Smooth muscle cell (in vitro differentiated cells): ENCODE measurements around the gene ALOX5. TPM values are rescaled to one million over a fixed set of nuclear protein-coding genes. Genes with fewer than 3 reads are reported as not detected.
A peak's percentile ranks its signal among the peaks of the same experiment; 100 is the strongest.

Experiments used
- DNase-seq: peaks from one replicate; lab custom pipeline; 2025; ENCODE audit not compliant: unreplicated experiment; lab: John Stamatoyannopoulos, UW
- H2AFZ ChIP-seq: fragments of 200-600 bp; sonication (generic); 2 replicates; pipeline ENCODE4 v1.6.0; 2016; ENCODE audit warnings: antibody characterized with exemption, low read depth, mild to moderate bottlenecking
- H3F3A ChIP-seq: fragments of 200-600 bp; sonication (generic); 2 replicates; pipeline ENCODE4 v1.6.0; 2017; ENCODE audit warnings: antibody characterized with exemption, low read depth
- H3K27ac ChIP-seq: fragments of 200-600 bp; sonication (generic); 2 replicates; pipeline ENCODE4 v1.5.1; 2016; ENCODE audit warnings: low read depth, mild to moderate bottlenecking
- H3K27me3 ChIP-seq: fragments of 200-600 bp; sonication (generic); 2 replicates; pipeline ENCODE4 v1.6.1; 2016; ENCODE audit warnings: low read depth, mild to moderate bottlenecking
- H3K36me3 ChIP-seq: fragments of 200-600 bp; sonication (generic); 2 replicates; pipeline ENCODE4 v1.5.1; 2016; ENCODE audit warnings: low read depth
- H3K4me1 ChIP-seq: fragments of 200-600 bp; sonication (generic); 2 replicates; pipeline ENCODE4 v1.5.1; 2016; ENCODE audit warnings: low read depth
- H3K4me2 ChIP-seq: fragments of 200-600 bp; sonication (generic); 2 replicates; pipeline ENCODE4 v1.6.0; 2016; ENCODE audit warnings: mild to moderate bottlenecking
- H3K4me3 ChIP-seq: fragments of 200-600 bp; sonication (generic); 2 replicates; pipeline ENCODE4 v1.5.1; 2016; ENCODE audit warnings: mild to moderate bottlenecking
- H3K79me2 ChIP-seq: fragments of 200-600 bp; sonication (generic); 2 replicates; pipeline ENCODE4 v1.6.0; 2016; ENCODE audit warnings: low read depth, mild to moderate bottlenecking
- H3K9ac ChIP-seq: fragments of 200-600 bp; sonication (generic); 2 replicates; pipeline ENCODE4 v1.6.0; 2016; ENCODE audit warnings: low read depth
- H3K9me3 ChIP-seq: fragments of 200-600 bp; sonication (generic); replicated peaks from 2 replicates; pipeline ENCODE4 v1.5.1; 2016; ENCODE audit warnings: low read depth
- H4K20me1 ChIP-seq: fragments of 200-600 bp; sonication (generic); 2 replicates; pipeline ENCODE4 v1.6.0; 2016; ENCODE audit warnings: low read depth
- WGBS: methylation state at CpG from one replicate; pipeline ENCODE4 v1.1.7; 2016; ENCODE audit warnings: low lambda C conversion rate; 5-methylcytosine and 5-hydroxymethylcytosine counted together
- polyA plus RNA-seq: library from polyadenylated mRNA; unstranded; fragments of >200 nt; fragmentation: Nextera tagmentation; extraction: Ambion mirVana; gene quantifications from 2 replicates; pipeline ENCODE4 v1.2.1, GENCODE V29; 2016
- total RNA-seq: library from RNA; depleted of rRNA; stranded (reverse); fragments of >200 nt; gene quantifications from 2 replicates; pipeline ENCODE4 v1.2.3, GENCODE V29; 2014
- TF ChIP-seq, protein P1 (sequence below): fragments of 200-600 bp; sonication (generic); IDR thresholded peaks from 2 replicates; pipeline ENCODE4 v1.5.1; 2017; ENCODE audit warnings: borderline replicate concordance, mild to moderate bottlenecking, antibody characterized with exemption; ENCODE audit not compliant: insufficient read depth, poor library complexity, severe bottlenecking

Gene ALOX5
- total and polyA plus RNA-seq, 2 experiments from 2014 or later: 0.18 TPM; not detected in 1

GRCh38 chr10:45457487-45457886 is 83.5 kb downstream of the ALOX5 start:
- no peaks in the 10 kb centered on the region for H3K27me3 ChIP-seq
- H3K36me3 ChIP-seq: no peaks in the 10 kb centered on the region
- H4K20me1 ChIP-seq: no peaks in the 10 kb centered on the region
- no peak overlapping the region for H2AFZ ChIP-seq
- H3K79me2 ChIP-seq: no peaks in the 10 kb centered on the region
- DNase-seq: no peak
- H3F3A ChIP-seq: no peaks in the 10 kb centered on the region
- no peak overlapping the region for H3K27ac ChIP-seq
- no peaks in the 10 kb centered on the region for H3K9me3 ChIP-seq
- TF ChIP-seq, protein P1, sequence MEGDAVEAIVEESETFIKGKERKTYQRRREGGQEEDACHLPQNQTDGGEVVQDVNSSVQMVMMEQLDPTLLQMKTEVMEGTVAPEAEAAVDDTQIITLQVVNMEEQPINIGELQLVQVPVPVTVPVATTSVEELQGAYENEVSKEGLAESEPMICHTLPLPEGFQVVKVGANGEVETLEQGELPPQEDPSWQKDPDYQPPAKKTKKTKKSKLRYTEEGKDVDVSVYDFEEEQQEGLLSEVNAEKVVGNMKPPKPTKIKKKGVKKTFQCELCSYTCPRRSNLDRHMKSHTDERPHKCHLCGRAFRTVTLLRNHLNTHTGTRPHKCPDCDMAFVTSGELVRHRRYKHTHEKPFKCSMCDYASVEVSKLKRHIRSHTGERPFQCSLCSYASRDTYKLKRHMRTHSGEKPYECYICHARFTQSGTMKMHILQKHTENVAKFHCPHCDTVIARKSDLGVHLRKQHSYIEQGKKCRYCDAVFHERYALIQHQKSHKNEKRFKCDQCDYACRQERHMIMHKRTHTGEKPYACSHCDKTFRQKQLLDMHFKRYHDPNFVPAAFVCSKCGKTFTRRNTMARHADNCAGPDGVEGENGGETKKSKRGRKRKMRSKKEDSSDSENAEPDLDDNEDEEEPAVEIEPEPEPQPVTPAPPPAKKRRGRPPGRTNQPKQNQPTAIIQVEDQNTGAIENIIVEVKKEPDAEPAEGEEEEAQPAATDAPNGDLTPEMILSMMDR: no peak
- no peaks in the 10 kb centered on the region for H3K4me1 ChIP-seq
- WGBS: 98% methylated on average over 8 of the region's 8 CpGs
- H3K9ac ChIP-seq: no peak overlapping the region
- H3K4me2 ChIP-seq: no peak overlapping the region
- no peak overlapping the region for H3K4me3 ChIP-seq

GRCh38 chr10:45460235-45460878 is 86.3 kb downstream of the ALOX5 start:
- no peak overlapping the region for H3K4me2 ChIP-seq
- H2AFZ ChIP-seq: no peak overlapping the region
- WGBS: 79% methylated on average over 6 of the region's 6 CpGs
- no peak overlapping the region for H3K9ac ChIP-seq
- H4K20me1 ChIP-seq: peaks cover 4% of the 10 kb centered on the region
- no peaks in the 10 kb centered on the region for H3F3A ChIP-seq
- no peaks in the 10 kb centered on the region for H3K9me3 ChIP-seq
- H3K36me3 ChIP-seq: no peaks in the 10 kb centered on the region
- TF ChIP-seq, protein P1: no peak
- no peaks in the 10 kb centered on the region for H3K27me3 ChIP-seq
- DNase-seq: no peak
- H3K4me1 ChIP-seq: no peaks in the 10 kb centered on the region
- H3K27ac ChIP-seq: peak overlapping the region; percentile 41
- H3K4me3 ChIP-seq: no peak overlapping the region
- no peaks in the 10 kb centered on the region for H3K79me2 ChIP-seq

DNA sequence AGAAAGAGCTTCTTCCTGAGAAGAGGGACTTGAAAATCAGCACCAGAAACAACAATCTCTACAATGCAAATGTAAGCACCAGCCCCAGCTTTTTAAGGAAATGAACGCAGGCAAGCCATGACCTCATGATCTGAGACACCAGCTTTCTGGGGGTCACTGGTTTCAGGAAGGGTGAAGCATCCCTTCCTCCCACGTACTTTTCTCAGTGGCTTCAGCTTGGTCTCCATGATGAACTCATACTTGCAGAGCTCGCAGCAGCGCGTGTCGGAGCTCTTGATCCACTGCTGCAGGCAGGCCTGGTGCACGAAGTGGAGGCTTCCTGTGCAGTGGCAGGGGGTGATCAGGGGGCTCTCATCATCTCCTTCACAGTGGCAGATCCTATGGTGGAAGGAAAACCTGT is 87.0 kb downstream of the ALOX5 start:
- H2AFZ ChIP-seq: no peak overlapping the region
- no peaks in the 10 kb centered on the region for H3K79me2 ChIP-seq
- no peak overlapping the region for H3K4me3 ChIP-seq
- H3K36me3 ChIP-seq: no peaks in the 10 kb centered on the region
- H3F3A ChIP-seq: no peaks in the 10 kb centered on the region
- TF ChIP-seq, protein P1: no peak
- no peak overlapping the region for H3K9ac ChIP-seq
- H3K4me1 ChIP-seq: no peaks in the 10 kb centered on the region
- H3K27ac ChIP-seq: peak overlapping the region; percentile 39
- no peaks in the 10 kb centered on the region for H3K27me3 ChIP-seq
- DNase-seq: no peak
- peaks cover 4% of the 10 kb centered on the region for H4K20me1 ChIP-seq
- 69% methylated on average over 7 of the region's 7 CpGs for WGBS
- H3K9me3 ChIP-seq: no peaks in the 10 kb centered on the region
- no peak overlapping the region for H3K4me2 ChIP-seq
